GM21529 (cell line): ENCODE measurements around the gene ZNF500.

Source experiments
- ATAC-seq: cut with Tn5 transposase; IDR thresholded peaks from one replicate; pipeline ENCODE4 v1.9.1; 2021; ENCODE audit not compliant: unreplicated experiment

ZNF500 gene

GRCh38 chr16:4775005-4775404, 8.0 kb upstream of the ZNF500 start:
- ATAC-seq: no peak

GRCh38 chr16:4772351-4772750, 5.4 kb upstream of the ZNF500 start:
- no peak for ATAC-seq

- ATAC-seq: no peak
These were observed 4.7 kb upstream of the ZNF500 start for GRCh38 chr16:4771646-4772045.

GRCh38 chr16:4769306-4769638, 2.3 kb upstream of the ZNF500 start:
- ATAC-seq: no peak

GRCh38 chr16:4768549-4769305, 1.8 kb upstream of the ZNF500 start:
- ATAC-seq: peak; percentile 67

GRCh38 chr16:4767872-4768548, 1.0 kb upstream of the ZNF500 start:
- ATAC-seq: no peak

- ATAC-seq: no peak
These were observed 1.2 kb downstream of the ZNF500 start for GRCh38 chr16:4765511-4766474.

GRCh38 chr16:4763791-4764190, 3.2 kb downstream of the ZNF500 start:
- ATAC-seq: no peak

GRCh38 chr16:4762205-4762604, 4.8 kb downstream of the ZNF500 start:
- ATAC-seq: no peak

- no peak for ATAC-seq
These were observed 6.6 kb downstream of the ZNF500 start for GRCh38 chr16:4760221-4760910.

- ATAC-seq: no peak
These were observed 11.3 kb downstream of the ZNF500 start for GRCh38 chr16:4755687-4756086.

- ATAC-seq: no peak
These were observed 12.1 kb downstream of the ZNF500 start for GRCh38 chr16:4754865-4755264.

GRCh38 chr16:4753227-4753626, 13.7 kb downstream of the ZNF500 start:
- ATAC-seq: no peak

GRCh38 chr16:4752351-4753100, 14.4 kb downstream of the ZNF500 start:
- no peak for ATAC-seq

- ATAC-seq: no peak
These were observed 16.1 kb downstream of the ZNF500 start for GRCh38 chr16:4750896-4751295.

GRCh38 chr16:4749700-4750257, 17.2 kb downstream of the ZNF500 start:
- ATAC-seq: no peak

- no peak for ATAC-seq
These were observed 18.1 kb downstream of the ZNF500 start for GRCh38 chr16:4748682-4749411.

- no peak for ATAC-seq
These were observed 18.9 kb downstream of the ZNF500 start for GRCh38 chr16:4747906-4748681.
